ENCODE data around the gene VASH1. TPM values are rescaled to one million over a fixed set of nuclear protein-coding genes. Genes with fewer than 3 reads are reported as not detected.

VASH1 gene
- total RNA-seq, 1 donor from 2014 or later = 104 TPM

DNA sequence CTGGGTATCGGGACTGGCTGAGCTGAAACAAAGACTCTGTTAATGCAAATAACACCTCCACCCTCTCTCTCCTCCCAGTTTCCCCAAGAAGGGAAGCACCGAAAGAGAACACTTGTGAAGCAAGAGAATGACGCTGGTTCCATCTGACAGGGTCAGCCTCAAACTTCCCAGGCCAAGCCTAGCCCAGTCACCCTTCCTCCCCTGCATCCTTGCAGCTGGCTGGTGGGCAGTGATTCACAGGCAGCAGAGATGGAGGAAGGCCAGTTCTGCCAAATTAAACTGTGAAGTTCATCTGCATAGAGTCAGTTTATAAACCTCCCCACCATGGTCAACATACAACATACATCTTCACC is 67.7 kb downstream of the VASH1 start:
- DNase-seq (ENCODE audit: low read depth, low spot score) = peak; percentile 10

GRCh38 chr14:76829650-76830421 is 68.6 kb downstream of the VASH1 start:
- DNase-seq (ENCODE audit: low read depth, low spot score) = no peak

GRCh38 chr14:76830556-76830955 is 69.3 kb downstream of the VASH1 start:
- no peak for DNase-seq (ENCODE audit: low read depth, low spot score)

- DNase-seq (ENCODE audit: low read depth, low spot score) = no peak
Observed at GRCh38 chr14:76832503-76832988, 71.3 kb downstream of the VASH1 start.

Other genes starting within 250 kb of the VASH1 start
- gene ANGEL1, start 51.4 kb downstream of the VASH1 start, total RNA-seq = 8.8 and 8.9 TPM in 2 replicates
- gene LRRC74A, start 64.9 kb downstream of the VASH1 start, total RNA-seq = not detected in 2 replicates

Measured in pulmonary artery endothelial cell (primary cell).